OCI-LY3 (cell line): Measurements from ENCODE around the gene CLMP.

Experiments
- CTCF ChIP-seq: fragments of 200-600, 300-600 bp; sonication (generic); IDR thresholded peaks from 2 replicates; pipeline ENCODE4 v1.5.1; 2014; ENCODE audit warnings: antibody characterized with exemption, low read length, low read depth
- EZH2phosphoT487 ChIP-seq: fragments of 200-600 bp; shearing (Covaris generic); IDR thresholded peaks from 2 replicates; pipeline ENCODE4 v1.6.1; 2018; ENCODE audit warnings: antibody characterized with exemption, mixed run types, low read depth

GRCh38 chr11:123231777-123232176, 36.7 kb upstream of the CLMP start:
- TF ChIP-seq CTCF (no peak), EZH2phosphoT487 (no peak)
